NCI-H146 treated with DMSO at 0.1 percent for 48 hours (cell line): ENCODE results near the gene NPIPA3.
"Not testable (repeated sequence)": the region's sequence is repeated elsewhere in the genome, so short reads cannot be mapped to it uniquely, and the experiment has no call there.

Experiments
- DNase-seq: peaks from one replicate; lab custom pipeline; 2025; ENCODE audit not compliant: unreplicated experiment; lab: John Stamatoyannopoulos, UW

Gene NPIPA3

GRCh38 chr16:14703156-14704011, at the start of gene NPIPA3:
TSS of gene NPIPA3 (plus strand) at chr16:14703411. CDS start at chr16:14708944, 5,533 bp downstream.
- not testable (repeated sequence) for DNase-seq

GRCh38 chr16:14658063-14658462, 45.1 kb upstream of the NPIPA3 start:
- no peak for DNase-seq

GRCh38 chr16:14667347-14668266, 35.6 kb upstream of the NPIPA3 start:
- no peak for DNase-seq

GRCh38 chr16:14668556-14669223, 34.5 kb upstream of the NPIPA3 start:
- no peak for DNase-seq

GRCh38 chr16:14669776-14670175, 33.4 kb upstream of the NPIPA3 start:
- no peak for DNase-seq

GRCh38 chr16:14672403-14672971, 30.7 kb upstream of the NPIPA3 start:
- DNase-seq = no peak

- DNase-seq = no peak
Observed at GRCh38 chr16:14676633-14677032, 26.6 kb upstream of the NPIPA3 start.

- no peak for DNase-seq
Observed at GRCh38 chr16:14677627-14678026, 25.6 kb upstream of the NPIPA3 start.

GRCh38 chr16:14678748-14679497, 24.3 kb upstream of the NPIPA3 start:
- DNase-seq = no peak

GRCh38 chr16:14680396-14680795, 22.8 kb upstream of the NPIPA3 start:
- not testable (repeated sequence) for DNase-seq

- DNase-seq = no peak
Observed at GRCh38 chr16:14681115-14681514, 22.1 kb upstream of the NPIPA3 start.

GRCh38 chr16:14682121-14682520, 21.1 kb upstream of the NPIPA3 start:
- no peak for DNase-seq

- DNase-seq = not testable (repeated sequence)
Observed at GRCh38 chr16:14685870-14686793, 17.1 kb upstream of the NPIPA3 start.

GRCh38 chr16:14694129-14694528, 9.1 kb upstream of the NPIPA3 start, which contains the start of gene PLA2G10:
TSS of gene PLA2G10 (minus strand) at chr16:14694308. CDS start at chr16:14694229, 79 bp downstream.
- not testable (repeated sequence) for DNase-seq

- not testable (repeated sequence) for DNase-seq
Observed at GRCh38 chr16:14701859-14702258, 1.4 kb upstream of the NPIPA3 start.

- not testable (repeated sequence) for DNase-seq
Observed at GRCh38 chr16:14702672-14703071, 539 bp upstream of the NPIPA3 start.

- DNase-seq = not testable (repeated sequence)
Observed at GRCh38 chr16:14733233-14733632, 30.0 kb downstream of the NPIPA3 start.

- not testable (repeated sequence) for DNase-seq
Observed at GRCh38 chr16:14740832-14741385, 37.7 kb downstream of the NPIPA3 start.
